ENCODE data around the gene CYP21A2. TPM values are rescaled to one million over a fixed set of nuclear protein-coding genes. Genes with fewer than 3 reads are reported as not detected.
A peak's percentile ranks its signal among the peaks of the same experiment; 100 is the strongest.

CYP21A2 gene
- polyA plus RNA-seq, 3 donors = 0.24 to 1.0 (median 0.29) TPM

DNA sequence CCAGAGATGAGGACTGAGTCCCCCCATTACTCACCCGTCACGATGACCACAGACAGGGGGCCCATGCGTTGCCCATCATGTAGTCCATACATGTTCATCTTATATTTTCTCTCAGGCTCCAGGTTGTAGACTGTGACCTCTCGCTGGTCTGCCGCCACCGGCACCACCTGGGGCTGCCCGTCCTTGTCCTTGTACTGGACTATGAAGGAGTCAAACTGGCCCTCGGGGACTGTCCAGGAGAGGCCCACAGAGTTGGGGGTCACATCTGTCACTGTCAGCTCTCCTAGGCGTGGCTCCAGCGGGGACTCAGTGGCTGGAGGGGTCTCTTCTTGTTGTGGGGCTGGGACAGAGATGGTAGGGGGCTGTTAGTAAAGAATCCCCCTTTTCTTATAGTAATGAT, 35.4 kb downstream of the CYP21A2 start:
- DNase-seq (ENCODE audit: extremely low read depth in 1 of 11, low read depth in 9 of 11, low spot score in 4 of 11) = no peak

DNA sequence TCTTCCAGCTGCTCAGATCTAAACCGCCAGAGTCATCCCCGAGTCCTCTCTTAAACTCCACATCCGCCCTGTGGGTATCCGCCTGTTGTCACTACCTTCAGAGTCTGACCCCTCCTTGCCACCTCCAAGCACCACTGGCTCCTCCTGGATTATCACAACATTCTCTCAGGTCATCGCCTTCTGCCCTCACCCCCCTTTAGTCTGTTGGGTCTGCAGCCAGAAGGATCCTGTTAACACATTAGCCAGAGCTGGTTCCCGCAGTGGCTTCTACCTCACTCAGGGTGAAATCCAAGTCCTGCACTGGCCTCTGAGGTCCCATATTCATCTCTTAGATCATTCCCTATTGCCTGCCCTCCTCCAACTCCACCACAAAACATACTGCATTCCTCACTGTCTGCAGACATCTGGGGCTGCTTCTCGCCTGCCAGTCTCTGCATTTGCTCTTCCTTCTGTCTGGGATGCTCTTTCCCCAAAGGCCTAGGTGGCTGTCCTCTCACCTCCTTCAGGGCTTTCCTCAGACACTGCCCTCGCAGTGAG, 36.8 kb downstream of the CYP21A2 start:
- DNase-seq (ENCODE audit: extremely low read depth in 1 of 11, low read depth in 9 of 11, low spot score in 4 of 11) = no peak

DNA sequence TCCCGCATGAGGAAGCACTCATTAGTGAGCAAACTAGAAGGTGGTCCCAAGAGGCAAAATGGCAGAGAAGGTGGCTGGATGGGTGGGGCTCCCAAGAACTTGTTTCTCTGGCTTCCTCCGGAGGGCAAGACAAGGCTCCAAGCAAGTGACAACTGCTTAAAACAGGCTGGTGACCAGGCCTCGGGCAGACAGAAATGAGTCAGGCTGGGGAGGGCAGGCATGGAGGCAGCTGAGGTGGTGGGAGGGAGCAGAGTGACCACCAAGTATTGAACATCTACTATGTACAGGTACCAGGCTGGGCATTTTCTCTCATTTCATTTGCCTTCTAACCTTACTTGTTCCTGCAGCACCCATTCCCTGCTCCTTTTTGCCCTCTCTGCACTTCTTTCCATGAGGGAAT, 37.6 kb downstream of the CYP21A2 start:
- DNase-seq (ENCODE audit: extremely low read depth in 1 of 11, low read depth in 9 of 11, low spot score in 4 of 11) = no peak

DNA sequence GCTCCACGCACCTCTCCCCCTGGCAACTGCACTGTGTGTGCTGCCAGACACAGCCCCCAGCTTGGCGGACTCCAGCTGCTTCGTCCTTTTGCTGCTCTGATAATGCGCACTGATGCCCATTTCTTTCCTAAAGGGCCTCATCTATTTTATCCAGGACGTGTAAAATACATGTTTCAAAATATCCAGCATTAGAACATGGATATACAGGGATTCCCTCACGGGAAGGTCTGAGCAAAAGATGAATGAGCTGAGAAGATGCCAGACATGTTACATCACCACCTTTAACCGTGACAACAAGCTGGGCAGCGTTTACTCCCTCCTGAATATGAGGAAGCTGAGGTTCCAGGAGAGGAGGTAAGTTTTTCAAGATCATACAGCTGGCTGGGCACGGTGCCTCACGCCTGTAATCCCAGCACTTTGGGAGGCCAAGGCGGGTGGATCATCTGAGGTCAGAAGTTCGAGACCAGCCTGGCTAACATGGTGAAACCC, 38.1 kb downstream of the CYP21A2 start:
- no peak for DNase-seq (ENCODE audit: extremely low read depth in 1 of 11, low read depth in 9 of 11, low spot score in 4 of 11)

DNA sequence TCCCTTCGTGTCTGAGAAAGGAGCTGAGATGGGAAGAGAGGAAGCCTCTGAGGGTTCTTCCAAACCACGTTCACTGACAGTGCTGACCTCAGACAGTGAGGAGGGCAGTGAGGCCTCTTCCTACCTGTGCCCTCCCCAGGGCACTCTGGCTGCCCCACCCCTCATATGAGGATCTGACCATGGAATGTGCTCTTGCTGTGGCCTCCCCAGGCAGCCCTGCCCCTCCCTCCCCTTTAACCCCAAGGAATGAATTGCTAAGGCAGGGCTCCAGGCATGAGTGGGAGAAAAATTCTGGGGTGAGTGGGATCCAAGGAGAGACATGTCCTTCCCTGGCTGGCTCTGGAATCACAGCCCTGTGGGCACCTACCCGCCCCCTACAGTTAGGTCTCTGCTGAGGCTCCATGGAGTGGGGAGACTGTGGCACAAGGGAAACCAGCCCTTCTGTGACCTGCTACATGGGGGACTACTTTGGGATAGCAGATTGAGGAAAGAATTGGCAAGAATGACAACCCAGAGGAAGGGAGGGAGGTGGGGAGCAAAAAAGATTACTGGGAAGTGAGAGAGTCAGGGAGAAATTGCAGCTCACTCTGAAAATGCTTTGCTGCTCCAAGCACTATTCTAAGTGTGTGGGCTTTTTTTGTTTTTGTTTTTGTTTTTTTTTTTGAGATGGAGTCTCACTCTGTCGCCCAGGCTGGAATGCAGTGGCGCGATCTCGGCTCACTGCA, 41.5 kb downstream of the CYP21A2 start:
- DNase-seq (ENCODE audit: extremely low read depth in 1 of 11, low read depth in 9 of 11, low spot score in 4 of 11) = no peak

DNA sequence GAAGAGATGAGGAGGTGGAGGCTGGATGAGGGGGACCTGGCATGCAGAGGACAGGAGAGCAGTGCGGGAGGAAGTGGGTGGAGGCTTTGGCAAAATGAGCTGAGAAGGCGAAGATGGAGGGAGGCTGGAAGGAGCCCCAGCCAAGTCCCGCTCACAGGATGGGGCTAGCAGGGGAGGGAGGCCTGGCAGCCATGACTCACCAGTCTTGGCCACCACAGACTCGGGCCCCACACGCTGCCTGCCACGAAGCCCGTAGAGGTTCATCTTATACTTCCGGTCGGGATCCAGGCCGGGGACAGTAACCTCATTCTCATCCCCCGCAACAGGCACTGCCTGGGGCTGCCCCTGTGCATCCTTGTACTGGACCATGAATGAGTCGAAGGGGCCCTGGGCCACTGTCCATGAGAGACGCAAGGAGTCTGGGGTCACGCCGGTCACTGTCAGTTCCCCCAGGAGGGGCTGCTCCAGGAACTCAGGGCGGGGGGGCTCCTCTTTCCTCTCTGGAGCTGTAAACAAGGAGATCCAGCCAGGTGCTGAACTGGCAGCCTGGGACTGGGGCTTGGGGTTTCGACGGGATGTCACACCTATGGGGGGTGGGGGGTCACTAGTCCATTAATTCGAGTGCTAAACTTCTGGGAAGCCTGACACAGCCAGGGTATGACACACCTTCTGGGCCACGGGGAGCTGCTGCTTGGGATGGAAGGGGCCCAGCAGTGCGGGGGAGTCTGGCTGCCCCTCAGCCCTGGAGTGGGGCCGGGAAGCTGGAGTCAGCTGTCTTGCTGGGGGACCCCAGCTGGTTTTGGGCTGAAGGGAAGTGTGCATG, 43.2 kb downstream of the CYP21A2 start:
- no peak for DNase-seq (ENCODE audit: extremely low read depth in 1 of 11, low read depth in 9 of 11, low spot score in 4 of 11)

DNA sequence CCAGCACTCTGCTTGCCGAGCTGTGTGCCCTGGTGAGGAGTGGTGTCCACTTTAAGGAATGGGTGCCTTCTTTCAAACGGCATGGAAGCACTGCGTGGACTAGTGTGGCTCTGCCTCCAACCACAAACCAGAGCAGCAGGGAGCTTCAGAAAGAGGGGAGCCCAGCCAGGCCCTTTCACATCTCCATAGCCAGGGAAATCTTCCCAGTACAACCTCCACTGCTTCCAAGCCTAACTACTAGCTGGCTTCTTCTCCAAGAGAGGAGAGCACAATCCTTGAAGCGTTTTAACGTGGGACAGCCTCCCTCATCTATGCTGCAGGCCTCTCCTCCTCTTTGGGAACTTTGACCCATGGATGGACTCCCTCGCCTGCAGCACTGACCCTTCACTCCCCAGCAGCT, 44.3 kb downstream of the CYP21A2 start:
- DNase-seq (ENCODE audit: extremely low read depth in 1 of 11, low read depth in 9 of 11, low spot score in 4 of 11) = no peak

DNA sequence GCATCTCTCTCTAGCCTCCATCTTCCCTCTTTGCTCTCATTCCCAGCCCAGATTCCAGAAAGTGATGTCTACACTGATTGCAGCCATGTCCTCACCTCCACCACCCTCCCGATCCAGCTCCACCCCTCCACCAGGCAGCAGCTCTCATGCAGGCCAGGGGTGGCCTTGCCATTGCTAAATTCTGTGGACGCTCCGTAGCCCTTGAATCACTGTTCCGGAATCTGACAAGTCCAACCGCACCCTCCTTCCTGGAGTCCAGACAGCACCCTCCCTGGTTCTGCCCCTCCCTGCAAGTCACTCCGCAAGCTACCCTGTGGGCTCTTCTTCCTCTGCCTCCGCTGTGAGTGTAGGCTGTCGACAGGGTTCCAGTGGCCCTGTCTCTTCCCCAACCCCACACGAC, 44.7 kb downstream of the CYP21A2 start:
- DNase-seq (ENCODE audit: extremely low read depth in 1 of 11, low read depth in 9 of 11, low spot score in 4 of 11) = no peak

DNA sequence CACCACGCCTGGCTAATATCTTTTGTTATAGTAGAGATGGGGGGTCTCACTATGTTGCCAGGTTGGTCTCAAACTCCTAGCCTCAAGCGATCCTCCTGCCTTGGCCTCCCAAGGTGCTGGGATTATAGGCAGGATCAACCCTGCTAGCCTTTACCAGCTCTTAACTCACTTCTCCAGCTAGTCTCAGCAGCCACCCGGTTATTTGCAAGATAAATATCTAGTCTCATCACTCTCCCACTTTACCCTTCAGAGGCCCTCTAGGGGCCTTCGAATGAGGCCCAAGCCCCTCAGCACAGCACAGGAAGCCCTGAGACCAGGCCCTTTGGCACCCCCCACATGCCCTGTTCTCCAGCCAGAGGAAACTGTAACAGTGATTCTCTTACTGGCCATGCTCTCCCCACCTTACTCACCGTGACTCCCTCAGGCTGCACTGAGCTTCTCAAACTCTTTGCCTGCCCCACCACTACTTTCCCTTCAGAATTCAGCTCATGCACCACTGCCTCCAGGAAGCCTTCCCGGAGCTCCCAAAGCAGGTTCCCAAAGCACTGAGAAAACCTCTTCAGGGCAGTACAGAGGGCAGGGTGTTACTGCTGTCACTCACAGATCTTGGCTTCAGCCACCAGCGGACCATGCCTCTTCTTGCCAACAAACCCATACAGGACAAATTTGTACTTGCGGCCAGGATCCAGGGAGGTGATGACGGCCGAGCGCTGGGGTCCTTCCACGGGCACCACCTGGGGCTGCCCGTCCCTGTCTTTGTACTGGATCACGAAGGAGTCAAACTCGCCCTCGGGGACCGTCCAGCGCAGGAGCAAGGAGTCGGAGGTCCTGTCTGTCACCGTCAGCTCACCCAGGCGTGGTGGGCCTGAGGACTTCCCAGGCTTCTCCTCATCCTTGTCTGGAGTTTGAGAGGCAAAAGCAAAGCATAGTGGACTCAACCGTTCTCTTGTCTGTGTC, 45.9 kb downstream of the CYP21A2 start:
- no peak for DNase-seq (ENCODE audit: extremely low read depth in 1 of 11, low read depth in 9 of 11, low spot score in 4 of 11)

DNA sequence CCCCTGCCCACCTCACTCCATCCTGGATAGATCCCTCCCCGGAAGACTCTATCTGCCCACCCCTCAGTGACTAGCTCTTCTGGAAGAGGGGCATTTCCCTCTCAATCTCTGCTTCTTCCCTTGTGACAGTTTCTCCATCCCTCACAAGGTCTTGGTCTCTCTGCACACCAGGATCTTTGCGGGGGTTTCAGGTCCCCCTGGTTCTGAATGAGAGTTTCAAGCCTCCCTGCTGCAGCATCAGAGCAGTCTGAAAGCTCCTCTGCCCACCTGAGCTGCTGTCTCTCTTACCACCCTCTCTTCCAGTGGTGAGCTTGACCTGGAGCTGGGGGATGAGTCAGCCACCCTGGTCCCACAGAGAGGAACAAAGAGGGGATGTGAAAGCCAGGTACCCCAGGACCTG, 46.6 kb downstream of the CYP21A2 start:
- no peak for DNase-seq (ENCODE audit: extremely low read depth in 1 of 11, low read depth in 9 of 11, low spot score in 4 of 11)

DNA sequence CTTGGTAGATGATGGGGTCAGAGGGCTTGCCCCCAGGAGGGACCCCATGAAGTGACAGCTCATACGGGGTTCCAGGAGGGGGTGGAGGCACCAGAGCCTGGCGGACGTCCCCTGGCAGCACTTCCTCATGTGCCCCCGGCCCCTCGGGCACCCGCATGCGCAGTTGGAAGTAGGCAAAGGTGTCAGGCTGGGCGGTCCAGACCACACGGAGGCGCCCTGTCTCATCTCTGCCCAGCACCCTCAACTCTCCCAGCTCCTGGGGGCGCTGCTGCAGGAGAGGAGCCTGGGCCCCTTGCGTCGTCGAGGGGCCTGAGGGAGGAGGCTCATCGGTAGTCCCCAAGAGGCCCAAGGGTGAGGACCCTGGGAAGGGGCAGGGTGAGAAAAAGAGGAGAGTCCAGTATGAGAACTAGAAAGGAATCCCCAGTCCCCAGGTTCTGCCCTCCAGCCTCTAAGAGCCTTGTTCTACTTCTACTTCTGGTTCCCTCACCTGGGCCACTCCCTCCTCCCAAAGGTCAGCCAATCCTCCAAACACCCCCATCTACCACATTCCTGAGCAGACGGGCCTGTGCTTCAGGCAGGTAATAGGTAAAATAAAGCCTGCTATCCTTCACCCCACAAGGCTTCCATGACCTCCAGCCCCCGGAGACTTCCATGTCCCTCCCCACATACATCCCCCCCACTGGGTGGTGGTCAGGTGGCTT, 47.7 kb downstream of the CYP21A2 start:
- no peak for DNase-seq (ENCODE audit: extremely low read depth in 1 of 11, low read depth in 9 of 11, low spot score in 4 of 11)

DNA sequence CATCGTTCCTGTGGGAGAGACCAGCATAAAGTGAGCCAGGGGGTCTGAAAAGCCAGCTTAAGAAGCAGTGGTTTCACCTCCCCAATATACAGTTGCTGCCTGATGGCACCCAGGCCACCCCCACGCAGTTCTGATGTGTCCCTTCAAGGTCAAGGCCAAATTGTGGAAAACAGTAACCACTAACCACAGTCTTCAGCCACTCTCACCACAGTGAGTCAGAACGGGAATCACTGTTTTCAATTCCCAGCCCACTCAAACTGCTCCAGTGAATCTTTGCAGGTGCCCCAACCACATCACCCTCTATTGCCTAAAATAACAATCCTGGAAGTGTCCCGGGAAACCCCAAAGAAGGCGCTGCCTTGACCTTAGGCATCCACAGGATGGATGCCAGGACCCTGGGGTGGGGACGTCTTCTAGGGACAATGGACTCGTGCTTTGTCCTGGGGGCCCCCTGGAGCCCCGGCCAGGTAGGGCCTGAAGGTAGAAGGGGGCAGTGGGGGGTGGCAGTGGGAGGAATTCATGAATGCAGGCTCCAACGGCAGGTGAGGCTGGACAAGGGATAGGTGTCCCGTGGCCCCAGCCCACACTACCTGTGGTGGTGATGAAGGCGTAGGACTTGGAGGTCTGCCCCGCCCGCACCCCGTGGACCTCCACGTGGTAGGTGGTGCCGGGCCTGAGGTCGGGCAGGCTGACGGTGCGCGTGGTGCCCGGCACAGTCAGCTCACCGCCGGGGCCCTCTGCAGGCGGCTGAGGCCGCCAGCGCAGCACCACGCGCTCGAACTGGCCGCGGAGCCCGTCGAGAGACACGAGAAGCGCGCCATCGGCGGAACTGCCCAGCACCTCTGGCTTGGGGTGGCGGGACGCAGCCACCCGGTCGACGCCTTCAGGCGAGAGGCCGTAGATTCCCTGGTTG, 48.7 kb downstream of the CYP21A2 start:
- no peak for DNase-seq (ENCODE audit: extremely low read depth in 1 of 11, low read depth in 9 of 11, low spot score in 4 of 11)

DNA sequence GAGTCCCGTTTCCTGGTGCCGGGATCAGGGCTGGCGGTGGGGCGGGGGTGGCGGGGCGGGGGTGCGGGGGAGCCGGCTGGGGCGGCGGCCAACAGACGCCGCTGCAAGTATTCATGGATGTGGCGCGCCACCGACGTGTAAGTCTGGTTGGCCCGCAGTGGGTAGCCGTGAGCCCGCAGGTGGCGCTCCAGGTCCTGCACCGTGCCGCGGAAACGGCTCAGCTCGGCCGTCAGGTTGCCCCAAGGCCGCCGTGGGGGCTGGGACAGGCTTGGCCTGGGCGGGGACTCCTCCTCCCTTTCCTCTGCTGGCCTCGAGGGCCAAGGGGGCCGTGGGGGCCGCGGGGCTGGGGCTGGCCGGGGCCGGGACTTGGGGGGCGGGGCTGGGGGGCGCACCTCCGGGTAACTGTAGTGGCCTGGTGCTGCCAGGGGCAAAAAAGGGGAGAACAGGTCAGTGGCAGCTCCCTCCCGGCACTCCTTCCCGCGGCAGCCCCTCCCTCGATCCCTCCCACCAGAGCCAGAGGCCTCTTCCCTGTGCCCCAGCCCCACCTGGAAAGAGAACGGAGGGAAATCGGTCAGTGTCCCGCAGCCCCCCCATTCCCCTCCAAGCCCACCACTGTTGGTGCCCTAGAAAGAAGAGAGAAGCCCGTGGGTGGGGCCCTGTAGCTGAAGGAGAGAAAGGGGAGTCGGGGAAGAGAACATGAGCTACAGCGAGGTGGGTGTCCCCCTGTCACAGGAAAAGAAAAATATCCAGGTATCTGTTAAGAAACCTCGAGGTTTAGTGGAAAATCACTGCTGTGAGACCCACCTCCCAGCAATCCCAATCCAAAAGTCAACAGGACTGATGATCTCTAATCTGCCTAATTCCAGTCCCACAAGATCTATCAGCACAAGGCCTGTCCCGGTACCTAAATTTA, 49.6 kb downstream of the CYP21A2 start:
- DNase-seq (ENCODE audit: extremely low read depth in 1 of 11, low read depth in 9 of 11, low spot score in 4 of 11) = peak in 7 of 11 donors; percentile 54 to 72 (median 64)

DNA sequence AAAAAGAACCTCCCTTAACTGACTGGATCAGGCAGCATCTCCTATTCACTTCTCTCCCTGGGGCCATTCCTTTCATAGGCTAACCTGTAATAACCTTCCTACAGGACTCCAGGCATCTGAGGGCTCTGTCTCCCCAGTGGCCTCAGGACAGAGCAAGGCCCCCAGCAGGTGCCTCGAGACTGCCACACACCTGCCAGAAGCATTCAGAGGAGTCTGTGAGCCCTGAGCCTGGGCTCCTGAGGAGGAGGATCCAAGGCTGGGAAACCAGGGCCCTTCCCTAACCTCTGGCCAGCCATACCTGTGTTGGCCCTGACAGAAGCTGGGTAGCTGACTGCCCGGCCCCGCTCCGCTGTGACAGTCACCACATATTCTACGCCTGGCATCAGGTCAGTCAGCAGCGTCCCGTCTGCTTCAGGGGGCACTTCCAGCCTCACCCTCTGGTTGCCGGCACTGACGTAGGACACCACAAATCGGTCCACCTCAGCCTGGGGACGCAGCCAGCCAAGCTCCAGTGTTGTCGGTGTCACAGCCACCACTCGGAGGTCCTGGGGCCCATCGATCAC, 50.4 kb downstream of the CYP21A2 start:
- DNase-seq (ENCODE audit: extremely low read depth in 1 of 11, low read depth in 9 of 11, low spot score in 4 of 11) = no peak

DNA sequence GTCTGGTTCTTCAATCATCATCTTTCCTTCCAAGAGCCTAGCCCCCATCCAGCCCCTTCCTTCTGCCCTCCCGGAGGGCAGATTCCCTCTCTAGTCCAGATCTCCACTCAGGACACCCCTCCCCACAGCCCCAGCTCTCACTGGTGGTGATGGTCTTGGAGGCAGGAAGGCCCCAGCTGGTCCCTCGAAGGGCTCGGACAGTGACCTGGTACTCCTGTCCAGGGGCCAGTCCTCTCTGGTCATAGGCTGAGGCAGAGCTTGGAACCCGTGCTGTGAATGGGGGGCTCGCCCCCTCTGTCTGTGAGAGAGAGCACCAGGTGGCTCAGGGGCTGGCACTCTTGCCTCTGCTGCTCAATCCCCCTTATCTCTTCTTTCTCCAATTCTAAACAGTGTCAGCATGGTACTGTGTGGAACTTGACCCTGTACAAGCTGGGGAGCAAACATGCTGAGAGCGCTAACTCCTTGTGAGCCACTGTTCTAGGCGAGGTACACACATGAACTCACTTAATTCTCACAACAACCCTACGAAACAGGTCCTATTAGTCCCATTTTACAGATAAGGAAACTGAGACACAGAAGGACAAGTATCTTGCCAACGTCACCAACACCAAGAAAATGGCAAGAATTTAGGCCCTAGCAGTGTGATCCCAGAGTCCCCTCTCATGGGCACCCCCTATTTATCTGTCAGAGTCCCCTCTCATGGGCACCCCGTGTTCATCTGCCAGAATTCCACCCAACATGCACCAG, 51.0 kb downstream of the CYP21A2 start:
- DNase-seq (ENCODE audit: extremely low read depth in 1 of 11, low read depth in 9 of 11, low spot score in 4 of 11) = no peak
